ENCODE measurements around the gene COG3.

- TF ChIP-seq CTCF (conservative IDR thresholded peaks at IDR 0.05) (no peak), ZFX (IDR thresholded peaks at IDR 0.05) (no peak)
Measured at GRCh38 chr13:45518525-45519245, 53.9 kb downstream of the COG3 start.

Data from C4-2B (cell line).